NCI-H510A treated with DMSO at 0.1 percent for 48 hours (cell line): ENCODE data around the gene BCL11A.

Experiments used
- DNase-seq: peaks from one replicate; lab custom pipeline; 2025; lab: John Stamatoyannopoulos, UW

BCL11A gene

DNA sequence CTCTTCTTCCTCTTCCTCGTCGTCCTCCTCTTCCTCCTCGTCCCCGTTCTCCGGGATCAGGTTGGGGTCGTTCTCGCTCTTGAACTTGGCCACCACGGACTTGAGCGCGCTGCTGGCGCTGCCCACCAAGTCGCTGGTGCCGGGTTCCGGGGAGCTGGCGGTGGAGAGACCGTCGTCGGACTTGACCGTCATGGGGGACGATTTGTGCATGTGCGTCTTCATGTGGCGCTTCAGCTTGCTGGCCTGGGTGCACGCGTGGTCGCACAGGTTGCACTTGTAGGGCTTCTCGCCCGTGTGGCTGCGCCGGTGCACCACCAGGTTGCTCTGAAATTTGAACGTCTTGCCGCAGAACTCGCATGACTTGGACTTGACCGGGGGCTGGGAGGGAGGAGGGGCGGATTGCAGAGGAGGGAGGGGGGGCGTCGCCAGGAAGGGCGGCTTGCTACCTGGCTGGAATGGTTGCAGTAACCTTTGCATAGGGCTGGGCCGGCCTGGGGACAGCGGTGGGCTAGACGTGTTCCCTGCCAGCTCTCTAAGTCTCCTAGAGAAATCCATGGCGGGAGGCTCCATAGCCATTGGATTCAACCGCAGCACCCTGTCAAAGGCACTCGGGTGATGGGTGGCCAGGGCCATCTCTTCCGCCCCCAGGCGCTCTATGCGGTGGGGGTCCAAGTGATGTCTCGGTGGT, 91.9 kb downstream of the BCL11A start:
- no peak for DNase-seq

DNA sequence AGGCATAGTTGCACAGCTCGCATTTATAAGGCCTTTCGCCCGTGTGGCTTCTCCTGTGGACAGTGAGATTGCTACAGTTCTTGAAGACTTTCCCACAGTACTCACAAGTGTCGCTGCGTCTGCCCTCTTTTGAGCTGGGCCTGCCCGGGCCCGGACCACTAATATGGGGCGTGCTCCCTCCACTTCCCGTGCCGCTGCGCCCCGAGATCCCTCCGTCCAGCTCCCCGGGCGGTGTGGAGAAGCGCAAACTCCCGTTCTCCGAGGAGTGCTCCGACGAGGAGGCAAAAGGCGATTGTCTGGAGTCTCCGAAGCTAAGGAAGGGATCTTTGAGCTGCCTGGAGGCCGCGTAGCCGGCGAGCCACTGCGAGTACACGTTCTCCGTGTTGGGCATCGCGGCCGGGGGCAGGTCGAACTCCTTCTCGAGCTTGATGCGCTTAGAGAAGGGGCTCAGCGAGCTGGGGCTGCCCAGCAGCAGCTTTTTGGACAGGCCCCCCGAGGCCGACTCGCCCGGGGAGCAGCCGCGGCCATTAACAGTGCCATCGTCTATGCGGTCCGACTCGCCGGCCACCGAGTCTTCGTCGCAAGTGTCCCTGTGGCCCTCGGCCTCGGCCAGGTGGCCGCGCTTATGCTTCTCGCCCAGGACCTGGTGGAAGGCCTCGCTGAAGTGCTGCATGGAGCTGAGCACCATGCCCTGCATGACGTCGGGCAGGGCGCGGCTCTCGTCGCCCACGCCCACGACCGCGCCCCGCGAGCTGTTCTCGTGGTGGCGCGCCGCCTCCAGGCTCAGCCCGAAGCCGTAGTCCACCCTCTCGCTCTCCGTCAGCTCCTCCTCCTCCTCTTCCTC, 92.7 kb downstream of the BCL11A start:
- no peak for DNase-seq

DNA sequence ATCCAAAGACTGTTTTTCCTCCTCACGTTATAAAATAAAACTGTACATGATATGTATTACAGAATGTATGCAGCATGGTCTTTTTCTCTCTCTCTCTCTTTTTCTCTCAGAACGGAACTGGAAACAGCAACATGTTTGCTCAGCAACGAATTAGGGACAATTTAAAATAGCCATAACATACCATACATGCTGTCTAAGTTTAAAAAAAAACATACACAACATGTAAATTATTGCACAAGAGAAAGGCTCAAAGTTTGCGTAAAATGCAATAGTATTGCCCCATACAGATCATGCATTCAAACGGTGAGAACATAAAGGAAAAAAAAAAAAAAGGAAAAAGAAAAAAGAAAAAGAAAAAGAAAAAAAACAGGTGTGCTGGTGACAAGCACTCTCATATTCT, 93.6 kb downstream of the BCL11A start:
- no peak for DNase-seq

DNA sequence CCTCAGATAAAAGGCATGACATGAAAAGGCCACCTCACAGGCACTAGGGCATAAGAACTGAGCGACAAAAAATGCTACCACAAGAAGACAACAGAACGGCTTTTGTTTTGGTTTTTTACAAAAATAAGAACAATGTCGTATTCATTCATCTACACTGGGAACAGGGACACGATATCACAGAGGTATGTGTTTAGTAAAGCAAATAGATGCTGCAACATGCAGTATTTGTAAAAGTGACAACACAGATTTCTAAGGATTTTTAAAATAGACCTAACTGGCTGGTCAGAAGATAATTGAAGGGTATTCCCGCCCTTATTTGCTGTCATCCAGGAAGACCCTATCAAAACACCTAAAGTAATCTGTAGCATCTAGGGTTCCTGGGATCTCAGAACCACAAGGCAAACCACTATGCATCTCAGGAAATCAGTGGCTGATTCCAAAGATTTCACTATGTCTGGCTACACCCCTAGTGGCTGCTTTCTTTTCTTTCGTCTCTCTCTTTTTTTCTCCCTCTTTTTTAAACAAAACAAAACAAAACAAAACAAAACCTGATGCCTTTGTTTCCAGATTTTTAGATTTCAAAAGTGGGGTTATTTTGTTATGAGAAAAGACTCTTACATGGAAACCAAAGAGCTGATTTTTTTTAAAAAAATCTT, 97.2 kb downstream of the BCL11A start:
- no peak for DNase-seq

DNA sequence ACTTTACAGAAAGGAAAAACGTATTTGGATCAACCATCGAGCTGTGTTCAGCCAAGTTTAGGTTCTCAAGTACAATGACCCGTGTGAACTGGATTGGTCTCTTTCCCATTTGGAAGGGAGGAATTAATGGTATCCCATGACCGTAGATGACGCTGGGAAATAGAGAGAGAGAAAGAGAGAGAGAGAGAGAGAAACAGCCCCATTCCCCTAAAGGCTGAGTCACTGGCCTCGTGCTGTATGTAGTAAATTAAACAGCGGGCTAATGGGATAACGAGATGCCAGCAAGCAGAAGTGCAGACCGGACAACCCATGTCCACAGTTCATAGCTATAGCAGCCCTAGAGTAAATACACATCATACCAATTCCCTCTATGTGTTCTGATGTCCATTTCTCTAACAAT, 99.6 kb downstream of the BCL11A start:
- no peak for DNase-seq

DNA sequence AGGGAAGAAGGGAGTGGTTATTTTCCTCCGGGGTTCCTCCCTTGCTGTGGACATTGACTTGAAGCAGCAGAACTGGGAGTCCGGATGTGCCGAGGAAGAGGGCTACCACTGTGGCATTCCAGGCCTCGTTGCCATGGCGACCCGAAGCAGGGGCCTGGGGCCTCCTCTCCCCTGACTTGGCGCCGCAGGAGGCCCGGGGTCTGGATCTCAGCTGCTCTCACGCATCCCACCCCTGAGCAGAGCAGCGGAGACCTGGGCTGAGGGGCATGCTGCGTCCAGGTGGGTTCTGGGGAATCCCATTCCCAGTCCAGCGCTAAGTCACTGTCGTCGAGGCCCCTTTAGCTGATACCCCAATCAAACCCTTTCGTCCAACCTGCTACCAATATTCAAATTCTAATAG, 100.2 kb downstream of the BCL11A start:
- no peak for DNase-seq

DNA sequence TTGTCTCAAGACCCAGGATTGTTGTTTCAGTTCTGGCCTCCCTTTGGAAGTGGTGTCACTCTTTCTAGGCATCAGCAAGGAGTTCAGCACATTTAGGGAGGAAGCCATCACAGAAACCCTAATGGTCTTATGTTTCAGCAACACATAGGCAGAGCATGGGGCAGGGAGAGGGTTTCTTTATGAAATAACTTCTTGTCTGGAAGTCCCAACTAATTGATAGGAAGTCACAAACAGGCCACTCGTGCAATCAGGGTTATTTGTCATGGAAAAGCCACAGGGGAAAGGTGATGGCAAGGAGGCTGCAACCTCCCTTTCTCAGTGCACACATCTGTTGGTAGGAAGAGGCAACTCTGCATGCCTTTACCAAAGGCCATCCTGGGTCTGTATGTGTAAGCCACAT, 103.0 kb downstream of the BCL11A start:
- DNase-seq: no peak

DNA sequence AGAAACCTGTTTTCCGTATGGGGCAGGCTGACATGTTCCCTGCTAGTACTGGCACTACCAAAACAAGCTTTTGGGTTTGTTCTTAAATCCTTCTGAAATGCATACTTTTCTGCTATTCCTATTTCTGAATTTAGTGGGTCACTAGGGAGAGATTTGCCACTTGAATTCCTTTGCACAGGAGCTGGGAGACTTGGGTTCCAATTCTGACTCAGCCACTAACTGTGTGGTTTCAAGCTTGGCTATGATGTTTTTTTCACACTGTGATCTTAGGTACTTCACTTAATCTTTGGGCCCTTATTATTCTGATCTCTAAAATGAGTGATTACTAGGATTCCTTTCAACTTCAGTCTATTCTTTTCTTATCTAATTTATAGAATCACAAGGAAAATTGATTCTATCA, 105.5 kb downstream of the BCL11A start:
- no peak for DNase-seq

DNA sequence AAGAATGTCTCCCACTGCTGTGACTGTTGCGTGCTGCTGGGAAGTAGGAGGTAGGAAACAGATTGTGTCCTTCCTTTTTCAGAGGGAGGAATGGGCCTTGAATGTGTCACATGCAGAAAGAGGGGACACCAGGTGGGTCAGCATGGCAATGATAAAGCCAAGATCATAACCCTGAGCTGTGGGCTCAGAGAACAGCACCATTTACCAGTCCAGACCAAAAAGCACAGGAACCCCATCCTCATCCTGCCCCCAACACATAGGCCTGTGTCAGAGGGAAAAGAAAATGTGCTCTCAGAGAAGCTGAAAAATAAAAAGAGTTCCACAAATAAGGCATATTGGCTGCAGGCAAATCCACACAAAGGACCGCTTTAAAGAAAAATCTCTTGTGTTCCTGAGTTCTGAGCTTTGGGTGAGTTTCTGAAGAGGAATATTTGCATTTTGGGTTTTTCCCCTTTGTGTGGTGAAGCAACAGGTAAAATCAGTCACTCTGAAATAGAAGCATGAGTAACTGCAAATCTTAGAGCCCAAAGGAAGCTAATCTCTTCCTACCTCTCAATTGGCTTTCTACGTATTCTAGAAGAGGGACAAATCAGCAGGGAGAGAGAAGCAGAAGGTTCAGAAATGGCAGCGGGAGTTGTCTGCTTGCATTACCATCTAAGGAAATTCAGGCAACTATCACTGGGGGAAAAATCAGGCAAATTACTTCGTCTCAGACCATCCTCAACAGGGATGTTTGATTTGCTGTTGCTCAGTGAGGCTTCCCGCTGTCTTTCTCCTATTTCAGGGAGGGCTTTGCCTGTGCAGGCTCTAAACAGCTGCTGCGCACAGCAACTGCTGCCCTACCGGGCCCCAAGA, 106.8 kb downstream of the BCL11A start:
- DNase-seq: no peak

DNA sequence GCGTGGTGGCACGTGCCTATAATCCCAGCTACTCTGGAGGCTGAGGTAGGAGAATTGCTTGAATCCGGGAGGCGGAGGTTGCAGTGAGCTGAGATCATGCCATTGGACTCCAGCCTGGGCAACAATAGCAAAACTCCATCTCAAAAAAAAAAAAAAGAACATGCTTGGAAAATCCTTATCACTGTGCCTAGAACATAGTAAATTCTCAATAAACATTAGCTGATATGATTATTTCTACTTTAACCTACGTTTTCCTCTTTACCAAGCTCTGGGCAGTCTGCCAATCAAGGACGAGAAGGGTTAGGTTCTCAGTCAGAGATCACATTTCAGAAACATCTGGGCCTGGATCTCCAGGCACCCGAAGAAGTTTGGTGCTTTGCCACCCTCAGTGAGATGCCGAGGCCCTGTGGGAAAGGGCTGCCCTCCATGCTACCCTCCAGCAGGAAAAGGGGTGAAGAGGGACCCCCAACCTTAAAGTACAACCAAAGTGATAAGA, 107.7 kb downstream of the BCL11A start:
- DNase-seq: peak; percentile 6

DNA sequence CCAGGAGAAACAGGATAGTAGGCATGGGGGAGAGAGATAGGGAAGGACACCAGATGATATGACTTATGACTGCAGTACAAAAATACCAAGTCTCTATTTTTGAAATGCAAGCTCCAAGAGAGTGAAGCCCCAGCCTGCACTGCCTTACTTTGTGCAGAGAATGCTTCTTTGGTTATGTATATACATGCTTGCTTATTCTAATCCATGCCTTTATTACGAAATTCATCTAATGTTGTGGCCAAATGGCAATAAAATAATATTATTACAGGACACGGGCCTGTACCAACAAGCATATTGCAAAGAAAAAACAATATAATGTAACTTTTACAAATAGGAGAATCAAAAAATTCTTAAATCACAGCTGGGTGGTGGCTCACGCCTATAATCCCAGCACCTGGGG, 110.8 kb downstream of the BCL11A start:
- DNase-seq: no peak

DNA sequence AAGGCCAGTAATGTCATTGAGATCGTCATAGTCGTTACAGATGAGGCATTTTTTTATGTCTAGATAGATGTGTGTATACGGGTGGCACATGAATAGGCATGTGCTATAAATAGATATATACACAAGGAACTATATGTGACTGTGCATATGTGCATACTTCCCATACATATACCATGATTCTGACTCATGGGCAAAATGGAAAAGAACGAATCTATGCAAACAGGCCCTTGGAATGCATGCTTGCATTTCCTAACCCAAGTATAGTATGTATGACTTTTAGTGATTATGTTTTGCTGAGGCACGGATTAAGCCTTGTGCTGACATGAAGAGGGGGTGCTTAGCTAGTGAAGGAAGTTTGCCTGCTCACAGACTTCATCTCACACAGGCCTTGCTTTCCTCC, 111.7 kb downstream of the BCL11A start:
- no peak for DNase-seq

DNA sequence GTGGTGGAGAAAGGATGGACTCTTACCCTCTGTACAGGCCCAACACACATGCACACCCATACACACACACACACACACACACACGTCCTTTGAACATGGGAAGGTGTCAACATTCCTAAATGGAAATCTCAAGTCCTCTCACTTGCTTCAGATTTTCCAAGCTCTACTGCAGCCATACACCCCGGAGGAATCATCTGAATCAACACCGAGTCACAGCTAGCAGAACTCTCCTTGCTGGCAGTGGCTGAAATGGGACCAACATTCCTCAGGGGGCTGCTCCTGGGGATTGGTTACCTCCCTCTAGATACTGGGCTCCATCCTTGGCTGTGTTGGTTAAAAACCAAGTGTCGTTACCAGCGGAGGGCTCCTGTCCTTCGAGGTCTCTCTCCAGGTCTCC, 112.7 kb downstream of the BCL11A start:
- no peak for DNase-seq

DNA sequence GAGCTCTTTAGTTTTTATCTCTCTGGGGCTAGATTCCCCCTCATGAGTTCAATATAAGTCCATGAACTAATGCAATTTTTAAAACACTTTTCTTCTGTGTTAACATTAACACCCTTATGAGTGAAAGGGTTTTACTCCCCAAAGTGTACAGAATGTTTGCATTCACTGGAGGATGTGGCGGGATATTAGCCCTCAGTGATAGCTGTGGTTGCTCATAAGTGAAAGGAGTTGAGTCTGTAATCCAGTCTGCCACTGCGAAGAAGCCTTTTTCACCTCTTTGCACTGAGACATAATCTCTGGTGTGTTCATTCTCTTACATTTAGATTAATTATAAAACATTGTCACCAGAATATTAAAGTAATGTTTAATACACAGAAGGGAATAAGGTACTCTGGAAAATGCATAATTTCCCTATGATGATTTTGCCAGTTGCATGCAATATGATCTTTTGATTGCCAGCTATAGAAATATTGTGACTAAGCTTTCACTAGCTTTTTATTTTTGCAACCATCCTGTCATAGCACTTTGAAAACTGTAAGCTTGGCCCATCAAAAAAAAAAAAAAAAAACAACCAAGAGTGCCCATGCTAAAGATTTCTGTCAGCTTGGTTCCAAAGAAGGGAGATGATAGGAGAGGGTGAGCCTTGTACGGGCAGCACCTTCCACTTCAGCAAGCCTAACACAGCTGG, 113.2 kb downstream of the BCL11A start:
- DNase-seq: no peak

DNA sequence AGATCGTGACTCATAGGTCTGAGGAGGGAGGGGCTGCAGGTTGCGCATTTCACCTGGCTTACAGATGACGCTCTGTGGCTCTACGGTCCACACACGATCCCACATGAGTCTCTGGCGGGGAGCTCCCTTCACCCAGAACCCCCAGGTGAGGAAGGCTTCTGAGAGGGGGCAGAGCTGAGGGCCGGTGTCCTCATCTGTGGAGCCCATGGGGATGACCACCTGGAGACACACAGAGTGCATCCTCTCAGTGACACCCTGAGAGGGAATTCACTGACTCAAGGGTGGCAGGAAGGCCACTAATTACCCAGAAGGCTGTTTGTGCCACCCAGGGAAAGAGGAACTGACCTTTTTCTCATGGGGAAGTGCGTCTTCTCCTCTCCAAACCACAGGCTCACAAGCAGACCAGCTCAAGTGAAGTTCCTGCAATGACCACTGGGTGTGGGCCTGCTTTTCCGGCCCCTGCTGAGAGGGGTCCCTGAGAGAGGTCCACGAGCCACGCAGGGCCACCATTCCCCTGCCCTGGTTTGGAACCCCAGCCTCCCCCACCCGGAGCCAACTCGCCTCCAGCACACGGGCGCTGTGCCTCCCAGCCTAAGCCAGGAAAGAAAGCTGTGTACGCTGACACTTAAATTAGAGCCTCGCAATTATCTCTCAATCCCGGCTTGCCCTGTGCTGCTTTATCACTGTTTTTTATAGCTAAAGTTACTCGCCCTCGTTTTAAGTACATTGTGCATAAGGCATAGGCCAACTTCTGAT, 114.1 kb downstream of the BCL11A start:
- DNase-seq: no peak

DNA sequence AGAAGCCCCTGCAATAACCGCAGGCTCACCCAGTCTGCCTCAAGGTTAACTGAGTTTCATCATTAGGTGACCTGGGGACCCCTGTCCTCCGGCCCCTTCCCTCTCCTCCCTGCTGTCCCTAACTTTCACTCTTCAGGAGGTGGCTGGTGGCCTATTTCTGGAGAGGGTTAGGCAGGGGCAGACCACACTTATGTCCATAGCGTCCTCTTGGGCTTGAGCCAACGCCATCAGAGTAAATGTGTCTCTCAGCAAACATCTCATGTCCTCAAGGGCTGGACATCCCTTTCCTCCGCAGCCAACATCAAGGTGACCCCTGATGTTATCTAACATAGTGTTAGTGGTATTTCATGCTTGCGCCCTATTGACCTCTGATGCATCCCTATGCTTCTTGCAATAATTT, 114.8 kb downstream of the BCL11A start:
- no peak for DNase-seq

DNA sequence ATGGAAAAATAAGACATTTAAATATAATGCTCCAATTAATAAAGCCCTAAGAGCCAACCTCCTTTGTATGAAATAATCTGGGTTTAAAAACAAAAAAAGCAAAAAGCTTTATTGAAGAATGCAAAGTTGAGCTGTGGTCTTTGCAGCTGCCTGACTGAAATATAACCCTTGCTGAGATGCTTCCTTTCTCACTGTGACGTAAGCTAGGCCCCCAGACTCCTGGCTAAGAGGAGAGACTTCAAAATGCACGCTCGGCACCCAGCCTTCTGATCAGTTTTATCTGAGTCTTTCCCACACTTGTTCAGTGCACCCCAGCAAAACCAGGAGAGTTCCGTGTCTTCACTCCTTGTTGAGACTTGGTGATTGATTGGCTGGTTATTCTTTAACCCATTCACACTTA, 115.3 kb downstream of the BCL11A start:
- DNase-seq: no peak

DNA sequence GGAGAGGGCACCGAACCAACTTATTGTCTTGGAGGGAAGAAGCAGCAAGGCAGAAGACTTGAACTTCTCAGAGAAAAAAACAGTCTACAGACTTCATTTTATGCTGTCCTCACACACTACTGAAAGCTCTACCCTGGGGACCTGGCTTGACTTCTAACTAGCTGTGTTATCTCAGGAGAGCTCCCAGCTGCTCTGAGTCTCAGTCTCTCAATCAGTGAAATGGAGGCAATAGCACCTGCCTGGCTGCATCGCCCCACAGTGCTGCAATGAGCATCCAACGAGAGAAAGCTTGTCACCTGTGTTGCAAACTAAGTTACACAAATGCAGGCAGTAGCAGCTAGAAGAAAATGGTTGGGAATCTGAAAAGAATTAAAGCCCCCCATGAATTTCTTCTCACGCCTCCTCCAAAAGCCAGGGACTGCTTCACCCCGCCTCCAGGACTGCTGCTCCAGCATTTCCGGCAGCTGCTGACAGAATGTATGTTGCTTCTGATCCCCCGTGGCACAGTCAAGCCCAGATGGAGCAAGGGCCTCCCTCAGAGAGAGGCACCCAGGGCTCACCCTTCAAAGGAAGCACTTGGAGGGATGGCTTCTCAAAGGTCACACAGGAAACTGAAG, 116.3 kb downstream of the BCL11A start:
- DNase-seq: no peak

DNA sequence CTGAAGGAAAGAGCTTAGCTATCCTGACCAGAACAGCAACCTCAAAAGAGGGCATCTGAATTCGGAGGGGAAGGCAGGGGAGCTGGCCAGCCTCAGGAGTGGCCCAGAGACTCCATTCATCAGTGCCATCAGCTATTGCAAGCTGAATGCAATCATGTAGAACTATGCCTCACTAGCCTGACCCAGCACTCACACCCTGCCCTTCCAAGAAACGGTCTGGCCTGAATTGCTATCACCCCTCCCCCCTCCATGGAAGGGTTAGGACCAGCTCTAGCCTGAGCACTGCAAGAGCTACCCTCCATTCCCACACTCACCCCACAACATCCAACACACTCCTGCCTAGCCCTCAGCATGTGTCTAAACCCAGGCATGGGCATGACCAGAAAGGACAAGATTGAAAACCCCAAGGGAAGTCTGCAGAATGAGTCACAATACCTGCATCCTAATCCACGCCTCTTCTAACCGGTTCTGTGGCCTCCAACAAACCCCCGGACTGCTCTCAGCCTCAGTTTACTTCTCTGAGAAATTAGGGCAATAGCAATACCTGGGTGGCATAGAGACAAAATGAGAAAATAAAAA, 120.3 kb downstream of the BCL11A start:
- DNase-seq: no peak
